Endothelial cell of umbilical vein (primary cell): ENCODE results near the gene THSD4. TPM values are rescaled to one million over a fixed set of nuclear protein-coding genes. Genes with fewer than 3 reads are reported as not detected.

Experiments
- BruUV-seq: library from RNA; stranded (reverse); fragments of 400-500 nt; replicated peaks from 2 replicates; lab custom pipeline; 2021; lab: Mats Ljungman, UMichigan
- CTCF ChIA-PET: fragments of 300-600, 350-600 bp; sonication (Branson Sonifier 250); formaldehyde crosslinking; loops from one replicate; lab custom pipeline; 2021; ENCODE audit warnings: antibody characterized with exemption, inconsistent platforms; lab: Charles Lee
- POLR2A ChIA-PET: fragments of 300-600, 350-600 bp; sonication (Branson Sonifier 250); formaldehyde crosslinking; loops from one replicate; lab custom pipeline; 2021; ENCODE audit warnings: antibody characterized with exemption, inconsistent platforms; lab: Charles Lee
- DNase-seq: peaks from one replicate; pipeline ENCODE4 v3.0.0-alpha.2; 2011; ENCODE audit warnings: low read depth, low spot score
- FAIRE-seq: peaks from 2 replicates; lab custom pipeline; 2011; peaks lifted over from hg19 to GRCh38; lab: Jason Lieb, UNC
- H2AFZ ChIP-seq: 2 replicates; pipeline ENCODE4 v1.6.0; 2012; ENCODE audit warnings: low read depth, low read length, control low read depth, inconsistent platforms
- H3K27ac ChIP-seq: 2 replicates; pipeline ENCODE4 v1.5.1; 2011; ENCODE audit warnings: low read depth, mild to moderate bottlenecking, control low read depth, low read length, moderate library complexity; ENCODE audit not compliant: insufficient read depth
- H3K27me3 ChIP-seq, 2 experiments: 2 replicates each; pipeline versions ENCODE4 v1.6.0 to v1.6.1; 2011; ENCODE audit warnings: low read length in 2 of 2, mixed read lengths in 1 of 2; ENCODE audit not compliant: control insufficient read depth in 2 of 2, insufficient read depth in 2 of 2
- H3K36me3 ChIP-seq, 2 experiments: 2 replicates in 1 of 2; 3 replicates in 1 of 2; pipeline ENCODE4 v1.5.1; 2011; ENCODE audit warnings: low read length in 2 of 2, mild to moderate bottlenecking in 1 of 2, moderate library complexity in 1 of 2; ENCODE audit not compliant: control insufficient read depth in 2 of 2, insufficient read depth in 2 of 2; ENCODE audit errors: extremely low read depth in 1 of 2
- H3K4me1 ChIP-seq: 3 replicates; pipeline ENCODE4 v1.5.1; 2011; ENCODE audit warnings: mild to moderate bottlenecking, low read length; ENCODE audit not compliant: control insufficient read depth, insufficient read depth; ENCODE audit errors: extremely low read depth
- H3K4me2 ChIP-seq: 2 replicates; pipeline ENCODE4 v1.6.1; 2011; ENCODE audit warnings: low read length, control low read depth, mixed read lengths; ENCODE audit not compliant: insufficient read depth
- H3K4me3 ChIP-seq, 3 experiments: fragments of 200-600 bp in 1 of 3; sonication (generic), shearing (Covaris generic) in 1 of 3; replicated peaks in 1 of 3; 2 replicates each; pipeline ENCODE4 v1.5.1; 2011 to 2016; ENCODE audit warnings: control low read depth in 3 of 3, low read length in 3 of 3, mild to moderate bottlenecking in 2 of 3, inconsistent platforms in 1 of 3, low read depth in 1 of 3, moderate library complexity in 1 of 3; ENCODE audit not compliant: insufficient read depth in 1 of 3
- H3K79me2 ChIP-seq: 2 replicates; pipeline ENCODE4 v1.6.0; 2012; ENCODE audit warnings: low read length, inconsistent platforms; ENCODE audit not compliant: control insufficient read depth, insufficient read depth
- H3K9ac ChIP-seq: replicated peaks from 2 replicates; pipeline ENCODE3; 2011; ENCODE audit warnings: low read length, control low read depth; ENCODE audit not compliant: insufficient read depth; ENCODE audit errors: extremely low read depth
- H3K9me1 ChIP-seq: replicated peaks from 3 replicates; pipeline ENCODE4 v1.6.0; 2011; ENCODE audit warnings: mild to moderate bottlenecking, low read length; ENCODE audit not compliant: control insufficient read depth, insufficient read depth; ENCODE audit errors: extremely low read depth
- H3K9me3 ChIP-seq: replicated peaks from 2 replicates; pipeline ENCODE4 v1.5.1; 2012; ENCODE audit warnings: low read length, inconsistent platforms; ENCODE audit not compliant: control insufficient read depth, insufficient read depth
- H4K20me1 ChIP-seq: replicated peaks from 2 replicates; pipeline ENCODE3; 2011; ENCODE audit warnings: mild to moderate bottlenecking, low read length; ENCODE audit not compliant: control insufficient read depth, insufficient read depth; ENCODE audit errors: extremely low read depth
- EZH2 ChIP-seq: IDR thresholded peaks from 2 replicates; pipeline ENCODE4 v1.6.1; 2012; ENCODE audit warnings: borderline replicate concordance, low read depth, mild to moderate bottlenecking, moderate library complexity, low read length, inconsistent platforms; ENCODE audit not compliant: severe bottlenecking
- FOS ChIP-seq: IDR thresholded peaks from 2 replicates; pipeline ENCODE4 v1.6.1; 2011; ENCODE audit warnings: mild to moderate bottlenecking, low read length, moderate library complexity, borderline replicate concordance; ENCODE audit not compliant: insufficient read depth
- GATA2 ChIP-seq: IDR thresholded peaks from 2 replicates; pipeline ENCODE4 v1.7.0; 2011; ENCODE audit warnings: low read depth, mild to moderate bottlenecking, moderate library complexity, mixed read lengths, low read length; ENCODE audit not compliant: insufficient read length, insufficient read depth
- JUN ChIP-seq: IDR thresholded peaks from 2 replicates; pipeline ENCODE4 v1.6.1; 2011; ENCODE audit warnings: borderline replicate concordance, low read depth; ENCODE audit not compliant: insufficient read length, insufficient read depth
- MYC ChIP-seq: IDR thresholded peaks from one replicate; pipeline ENCODE4 v1.6.1; 2011; ENCODE audit warnings: mild to moderate bottlenecking, low read depth, low read length
- POLR2A ChIP-seq: IDR thresholded peaks from 2 replicates; pipeline ENCODE4 v1.6.1; 2012; ENCODE audit warnings: low read depth, mild to moderate bottlenecking, control low read depth, low read length
- POLR2AphosphoS5 ChIP-seq: IDR thresholded peaks from 2 replicates; pipeline ENCODE4 v1.6.1; 2012; ENCODE audit warnings: low read depth, mild to moderate bottlenecking, control low read depth, low read length, moderate library complexity; ENCODE audit not compliant: insufficient read depth
- dilution Hi-C: fragments of 300-500 bp; cut with MboI; formaldehyde crosslinking; loops from one replicate; pipeline ENCODE4 v1.15.0; 2019; ENCODE audit warnings: low sequenced_read_pairs; ENCODE audit not compliant: extremely low pct_ligation_motif_present
- intact Hi-C: fragments of 100-400 bp; cut with micrococcal nuclease; formaldehyde crosslinking; loops from one replicate; pipeline ENCODE4 v1.10.0; 2022
- polyA plus RNA-seq, 4 experiments: library from polyadenylated mRNA; depleted of rRNA in 3 of 4; stranded (reverse) in 3 of 4; unstranded in 1 of 4; fragments of >200 nt; gene quantifications; 2 replicates each; pipeline versions ENCODE4 v1.2.1 to v1.2.3, GENCODE V29; 2011 to 2012; ENCODE audit warnings: missing spikeins in 1 of 4
- total RNA-seq: library from RNA; stranded (reverse); gene quantifications from 2 replicates; pipeline ENCODE4 v1.2.3, GENCODE V29; 2021
- TF ChIP-seq, protein P1 (sequence below), 2 donors: IDR thresholded peaks; 1 replicate in 1 of 2; 2 replicates in 1 of 2; pipeline ENCODE4 v1.5.1; 2011; ENCODE audit warnings: low read length in 2 of 2, mild to moderate bottlenecking in 2 of 2, moderate library complexity in 2 of 2, control low read depth in 1 of 2, inconsistent platforms in 1 of 2, low read depth in 1 of 2; ENCODE audit not compliant: insufficient read depth in 1 of 2; ENCODE audit errors: extremely low read depth in 1 of 2
- TF ChIP-seq, protein P2 (sequence below): IDR thresholded peaks from 2 replicates; pipeline ENCODE4 v1.6.1; 2011; ENCODE audit not compliant: insufficient read depth, insufficient read length

The THSD4 gene
- total and polyA plus RNA-seq, 2 donors (not counting 3 experiments of a cell fraction or from before 2014, with no cell fraction given) = 9.9 to 25.4 TPM

DNA sequence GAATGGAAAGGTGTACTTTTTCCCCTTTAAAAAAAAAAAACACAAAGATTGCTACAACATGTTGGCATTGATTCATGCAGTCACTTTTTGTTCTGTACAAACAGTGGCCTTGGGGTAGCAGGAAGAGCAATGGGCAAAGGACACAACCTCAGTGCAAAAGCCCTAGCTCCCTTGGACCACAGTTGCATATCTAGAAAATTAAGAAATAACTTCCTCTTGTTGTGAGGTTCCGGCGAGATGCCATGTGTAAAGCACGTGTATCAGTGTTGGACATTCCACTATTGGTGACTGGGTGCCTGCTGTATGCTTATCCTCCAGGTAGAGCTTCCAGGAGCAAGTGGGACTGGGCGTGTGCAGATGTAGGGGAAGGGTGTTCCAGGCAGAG is 164.5 kb downstream of the THSD4 start:
- POLR2A ChIA-PET = no interaction called here
- TF ChIP-seq JUN = no peak
- TF ChIP-seq, protein P1, sequence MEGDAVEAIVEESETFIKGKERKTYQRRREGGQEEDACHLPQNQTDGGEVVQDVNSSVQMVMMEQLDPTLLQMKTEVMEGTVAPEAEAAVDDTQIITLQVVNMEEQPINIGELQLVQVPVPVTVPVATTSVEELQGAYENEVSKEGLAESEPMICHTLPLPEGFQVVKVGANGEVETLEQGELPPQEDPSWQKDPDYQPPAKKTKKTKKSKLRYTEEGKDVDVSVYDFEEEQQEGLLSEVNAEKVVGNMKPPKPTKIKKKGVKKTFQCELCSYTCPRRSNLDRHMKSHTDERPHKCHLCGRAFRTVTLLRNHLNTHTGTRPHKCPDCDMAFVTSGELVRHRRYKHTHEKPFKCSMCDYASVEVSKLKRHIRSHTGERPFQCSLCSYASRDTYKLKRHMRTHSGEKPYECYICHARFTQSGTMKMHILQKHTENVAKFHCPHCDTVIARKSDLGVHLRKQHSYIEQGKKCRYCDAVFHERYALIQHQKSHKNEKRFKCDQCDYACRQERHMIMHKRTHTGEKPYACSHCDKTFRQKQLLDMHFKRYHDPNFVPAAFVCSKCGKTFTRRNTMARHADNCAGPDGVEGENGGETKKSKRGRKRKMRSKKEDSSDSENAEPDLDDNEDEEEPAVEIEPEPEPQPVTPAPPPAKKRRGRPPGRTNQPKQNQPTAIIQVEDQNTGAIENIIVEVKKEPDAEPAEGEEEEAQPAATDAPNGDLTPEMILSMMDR (IDR thresholded peaks at IDR 0.05; ENCODE audit: extremely low read depth in 1 of 2, insufficient read depth in 1 of 2, low read depth in 1 of 2, low read length in 2 of 2) = no peak
- TF ChIP-seq, protein P2, sequence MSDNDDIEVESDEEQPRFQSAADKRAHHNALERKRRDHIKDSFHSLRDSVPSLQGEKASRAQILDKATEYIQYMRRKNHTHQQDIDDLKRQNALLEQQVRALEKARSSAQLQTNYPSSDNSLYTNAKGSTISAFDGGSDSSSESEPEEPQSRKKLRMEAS = peak; percentile 48
- TF ChIP-seq EZH2 = no peak
- no peak for TF ChIP-seq POLR2AphosphoS5
- TF ChIP-seq POLR2A = no peak
- TF ChIP-seq GATA2 = no peak
- no peak for TF ChIP-seq MYC
- no peak for TF ChIP-seq FOS
- no peak overlapping the region for H3K4me3 ChIP-seq
- CTCF ChIA-PET = interaction anchor here (1.4 kb wide), 1 partner anchor 9 kb away, joined by 10 read pairs; no protein-coding TSS in a partner anchor
- no peaks in the 10 kb centered on the region for H3K9me3 ChIP-seq
- no peak for DNase-seq
- no peaks in the 10 kb centered on the region for H3K79me2 ChIP-seq
- no peak overlapping the region for H3K4me2 ChIP-seq
- intact Hi-C loops (loop anchor here (1.0 to 5.0 kb wide), 2 partner anchors 16 to 147 kb away; no protein-coding TSS in a partner anchor), dilution Hi-C loops (no loop called here)
- no TSS peak for BruUV-seq
- H3K4me1 ChIP-seq = peaks cover 38% of the 10 kb centered on the region
- H3K9ac ChIP-seq = no peak overlapping the region
- H3K36me3 ChIP-seq = no peaks in the 10 kb centered on the region
- H3K27ac ChIP-seq = peak overlapping the region; percentile 54
- H3K27me3 ChIP-seq = no peaks in the 10 kb centered on the region
- H2AFZ ChIP-seq = no peak overlapping the region
- no peaks in the 10 kb centered on the region for H3K9me1 ChIP-seq
- no peaks in the 10 kb centered on the region for H4K20me1 ChIP-seq
- peak; percentile 61 for FAIRE-seq
